NCI-H1092 (cell line): ENCODE data around the gene NUP42.

ENCODE experiments used
- DNase-seq: peaks from one replicate; lab custom pipeline; 2025; lab: John Stamatoyannopoulos, UW

The NUP42 gene

DNA sequence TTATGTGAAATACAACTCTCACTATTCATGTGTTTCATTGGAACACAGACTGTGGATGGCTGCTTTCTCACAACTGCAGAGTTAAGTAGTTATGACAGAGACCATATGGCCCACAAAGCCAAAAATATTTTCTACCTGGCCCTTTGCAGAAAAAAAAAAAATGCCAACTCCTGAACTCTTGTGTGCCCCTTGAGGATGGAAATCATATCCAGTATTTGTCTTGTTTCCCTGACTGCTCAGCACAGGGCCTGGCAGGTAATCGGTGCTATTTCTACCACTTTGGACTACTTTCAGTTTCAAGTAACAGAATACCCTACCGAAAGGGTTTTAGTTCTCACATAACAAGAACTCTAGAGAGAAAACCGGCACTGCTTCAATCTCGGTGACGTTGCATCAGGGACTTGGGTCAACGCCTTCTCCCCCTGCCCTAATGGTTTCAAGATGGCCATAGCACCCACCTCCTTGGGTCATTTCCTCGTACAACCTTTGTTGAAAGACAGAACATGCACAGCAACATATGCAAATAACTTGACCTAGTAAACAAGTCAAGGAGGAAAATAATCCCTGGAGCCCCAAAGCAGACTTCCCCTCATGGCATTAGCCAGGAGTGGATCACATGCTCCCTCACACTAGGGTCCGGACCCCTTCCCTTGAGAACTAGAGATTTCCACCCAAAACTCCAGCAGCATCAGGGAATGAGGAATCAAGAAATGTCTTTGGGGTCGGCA, 52.9 kb downstream of the NUP42 start:
- DNase-seq: no peak

DNA sequence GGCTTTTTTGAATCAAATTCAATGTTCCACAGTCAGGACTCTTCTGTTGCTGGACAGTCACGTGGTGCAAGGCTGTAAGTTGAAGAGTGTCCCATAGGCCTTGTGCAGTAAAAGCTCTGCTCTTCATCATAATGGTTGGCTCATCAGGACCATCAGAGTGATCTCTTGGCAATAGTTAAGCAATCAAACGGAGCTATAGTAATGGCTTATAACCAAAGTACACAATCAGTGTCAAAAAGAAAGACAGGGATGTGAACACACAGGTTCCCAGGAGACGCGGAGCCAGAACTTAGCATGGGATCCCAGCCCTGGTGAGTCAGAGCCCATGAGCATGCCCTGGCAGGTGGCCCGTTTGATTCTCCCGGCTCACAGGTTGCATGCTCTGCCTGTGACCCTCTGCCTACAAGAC, 54.0 kb downstream of the NUP42 start:
- DNase-seq: no peak

DNA sequence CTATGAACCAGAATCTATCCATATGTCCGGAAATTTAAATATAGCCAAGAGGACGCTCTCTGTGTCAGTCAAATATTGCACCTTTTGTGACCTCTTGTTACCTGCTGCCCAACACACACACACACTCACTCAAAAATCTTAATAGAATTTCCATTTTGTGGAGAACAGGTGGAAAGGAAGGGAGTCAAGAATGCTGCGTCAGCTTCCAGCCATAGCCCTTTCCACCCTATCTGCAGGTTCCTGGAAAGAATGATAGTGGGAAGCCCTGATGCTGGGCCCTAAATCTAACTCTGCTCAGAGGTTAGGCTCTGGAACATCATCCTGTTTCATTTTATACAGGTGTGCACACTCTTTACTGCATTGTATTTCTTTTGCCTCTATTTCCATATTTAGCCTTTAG, 55.2 kb downstream of the NUP42 start:
- DNase-seq: no peak

DNA sequence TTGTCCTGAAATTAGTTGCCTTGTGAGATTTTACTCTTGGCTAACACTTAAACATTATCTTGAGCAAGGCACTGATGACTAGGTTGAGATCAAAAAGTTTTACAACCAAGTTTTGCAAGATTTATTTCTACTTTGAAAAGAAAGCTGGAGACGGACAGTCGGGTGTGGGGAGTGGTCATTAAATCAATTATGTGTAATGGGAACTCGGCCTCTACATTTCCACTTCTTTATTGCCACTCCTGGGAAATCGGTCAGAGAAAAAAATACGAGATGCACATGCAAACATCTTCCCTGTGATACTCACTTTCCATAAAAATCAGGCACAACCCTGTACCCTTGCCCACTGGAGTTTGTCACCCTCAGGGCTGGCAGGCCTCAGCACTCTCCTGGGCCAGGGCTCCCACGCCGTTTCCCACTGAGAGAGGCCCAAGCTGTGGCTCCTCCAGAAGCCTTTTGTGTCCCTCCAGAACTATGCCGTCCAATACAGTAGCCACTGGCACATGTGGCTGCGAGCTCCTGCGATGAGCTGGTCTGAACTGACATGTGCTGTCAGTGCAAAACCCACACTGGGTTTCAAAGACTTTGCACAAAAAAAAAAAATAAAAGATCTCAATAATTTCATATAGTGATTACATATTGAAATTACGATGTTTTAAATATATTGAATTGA, 57.3 kb downstream of the NUP42 start:
- DNase-seq: no peak

DNA sequence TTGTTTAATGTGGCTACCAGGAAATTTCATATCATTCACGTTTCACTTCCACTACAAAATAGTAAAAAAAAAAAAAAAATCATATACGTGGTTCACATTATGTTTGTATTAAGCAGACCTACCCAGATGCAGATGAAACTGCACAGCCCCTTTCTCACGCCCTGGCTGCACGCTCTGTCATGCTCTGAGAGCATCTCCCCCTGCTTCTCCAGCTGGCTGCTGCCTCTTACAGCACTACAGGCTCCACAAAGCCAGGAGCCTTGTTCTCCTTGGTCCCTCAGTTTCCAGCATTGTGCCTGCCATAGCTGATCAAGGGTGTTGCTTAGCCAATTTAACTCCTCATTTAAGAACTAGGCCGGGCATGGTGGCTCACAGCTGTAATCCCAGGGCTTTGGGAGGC, 57.9 kb downstream of the NUP42 start:
- DNase-seq: no peak

DNA sequence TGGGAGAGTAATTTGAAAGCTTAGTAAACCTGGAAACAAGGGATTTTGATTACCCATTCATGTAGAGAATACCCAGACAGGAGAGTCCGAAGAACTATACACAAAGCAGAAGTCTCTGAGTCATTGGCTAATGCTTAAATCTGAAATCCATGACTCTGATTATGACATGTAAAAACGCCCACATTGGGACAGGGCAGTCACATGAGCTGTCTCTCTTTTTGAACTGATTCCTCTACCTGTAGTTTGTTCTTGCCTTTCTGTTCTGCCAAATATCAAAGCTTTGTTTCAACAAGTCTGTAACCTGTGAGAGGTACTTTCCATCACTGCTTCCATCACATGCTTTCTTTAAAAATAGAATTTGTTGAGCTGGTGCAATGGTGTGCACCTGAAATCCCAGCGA, 60.5 kb downstream of the NUP42 start:
- no peak for DNase-seq

DNA sequence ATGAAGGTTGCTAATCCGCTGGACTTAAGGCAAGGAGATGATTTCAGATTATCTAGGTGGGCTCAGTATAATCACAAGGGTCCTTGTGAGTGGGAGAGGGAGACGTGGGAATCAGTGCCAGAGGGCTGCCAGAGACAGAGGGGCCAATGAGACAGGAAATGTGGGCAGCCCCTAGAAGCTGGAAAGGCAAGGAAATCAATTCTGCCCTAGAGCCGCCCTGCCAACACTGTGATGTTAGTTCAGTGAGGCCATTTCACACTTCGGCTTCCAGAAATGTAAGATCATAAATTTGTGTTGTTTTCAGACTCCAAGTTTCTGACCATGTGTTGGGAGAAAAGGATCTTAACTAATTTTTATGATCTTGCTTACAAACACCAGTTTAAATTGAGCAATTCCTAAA, 61.1 kb downstream of the NUP42 start:
- DNase-seq: no peak

DNA sequence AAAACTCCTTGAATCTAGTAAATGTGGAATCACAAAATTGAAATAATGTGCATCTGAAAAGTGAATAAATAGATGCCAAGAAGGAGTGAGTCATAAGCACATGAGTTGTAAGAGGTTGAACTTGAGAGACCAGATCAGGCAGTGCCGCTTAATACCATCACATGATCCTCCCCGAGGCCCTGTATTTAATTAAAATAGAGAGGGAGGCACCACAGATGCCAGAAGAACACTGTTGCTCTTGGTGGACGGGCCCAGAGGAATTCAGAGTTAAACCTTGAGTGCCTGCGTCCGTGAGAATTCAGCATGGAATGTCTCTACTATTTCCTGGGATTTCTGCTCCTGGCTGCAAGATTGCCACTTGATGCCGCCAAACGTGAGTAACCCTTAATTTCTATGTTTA, 64.7 kb downstream of the NUP42 start, which contains the start of gene GPNMB:
Gene GPNMB (plus strand): TSS at position 221 of the 400 bp plus-strand sequence. CDS start 83 bp downstream, at position 304.
- DNase-seq: no peak

DNA sequence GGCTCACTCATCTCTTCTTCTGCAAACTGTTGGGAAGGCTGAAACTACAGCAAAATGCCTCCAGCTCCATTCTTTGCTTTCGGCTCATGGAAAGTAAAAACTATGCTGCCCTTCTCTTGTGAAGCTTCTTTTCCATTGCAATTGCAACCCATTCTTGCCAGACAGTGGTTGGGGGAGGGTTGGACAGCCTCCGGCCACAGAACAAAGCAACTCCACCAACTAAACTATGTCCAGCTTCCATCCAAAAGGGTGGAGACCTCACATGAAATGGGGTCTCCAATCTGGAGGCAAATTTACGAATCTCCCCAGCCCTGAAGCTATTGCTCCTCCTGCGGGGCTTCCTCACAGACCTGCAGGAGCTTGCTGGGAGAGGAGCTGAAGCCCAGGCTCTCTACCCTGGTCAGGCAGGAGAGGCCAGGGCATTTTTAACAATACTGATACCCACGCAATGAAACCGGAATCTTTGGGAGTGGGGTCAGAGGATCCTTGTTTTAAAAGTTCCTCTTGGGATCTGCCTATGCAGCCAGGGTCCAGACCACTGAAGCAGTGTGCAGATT, 65.3 kb downstream of the NUP42 start:
- DNase-seq: no peak

DNA sequence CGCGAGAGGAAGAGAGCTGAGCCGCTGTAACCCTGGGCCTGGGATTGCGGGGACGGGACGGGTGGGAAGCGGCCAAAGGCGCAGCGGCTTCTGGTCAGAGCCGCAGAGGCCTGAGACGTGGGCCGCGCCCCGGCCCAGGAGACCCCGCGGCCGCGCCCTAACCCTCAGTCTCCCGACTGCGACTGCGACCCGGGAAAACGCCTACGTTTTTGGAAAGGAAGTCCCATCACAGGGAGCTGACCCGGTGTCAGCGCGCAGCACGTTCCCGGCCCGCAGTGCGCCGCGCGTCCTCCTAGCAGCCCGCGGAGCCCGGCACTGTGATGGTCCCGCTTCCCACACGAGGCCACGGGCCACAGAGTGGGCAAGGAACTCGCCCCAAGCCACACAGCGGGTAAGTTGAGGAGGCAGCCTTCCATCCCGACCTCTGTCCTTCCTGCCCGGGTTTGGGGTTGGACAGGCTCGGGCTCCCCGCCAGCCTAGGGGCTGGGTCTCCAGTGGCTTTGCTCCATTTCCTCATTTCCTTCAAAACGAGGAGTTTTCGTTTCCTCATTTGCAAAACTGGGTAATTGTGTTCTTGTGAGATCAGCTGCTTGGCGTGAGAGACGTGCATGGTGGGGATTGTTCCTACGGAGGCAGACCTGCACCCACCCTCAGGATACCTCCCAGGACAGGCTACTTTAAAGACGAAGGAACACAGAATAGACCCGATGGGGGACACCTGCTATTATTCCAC, 65.9 kb downstream of the NUP42 start:
- DNase-seq: no peak

DNA sequence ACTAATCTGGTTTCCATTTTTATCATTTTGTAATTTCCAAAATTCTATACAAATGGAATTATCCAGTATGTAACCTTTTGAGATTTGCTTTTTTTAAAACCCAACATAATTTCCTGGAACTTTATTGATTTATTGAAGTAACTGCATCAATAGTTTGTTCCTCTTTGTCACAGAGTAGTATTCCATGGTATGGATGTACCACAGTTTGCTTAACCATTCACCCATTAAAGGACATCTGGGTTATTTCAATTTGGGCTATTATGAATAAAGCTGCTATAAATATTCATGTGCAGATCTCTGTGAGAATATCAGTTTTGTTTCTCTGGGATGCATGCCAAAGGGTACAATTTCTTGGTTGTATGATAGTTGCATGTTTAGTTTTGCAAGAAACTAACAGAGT, 67.6 kb downstream of the NUP42 start:
- DNase-seq: no peak
